RPMI8226 (cell line): ENCODE data around the gene RYR2.
A peak's percentile ranks its signal among the peaks of the same experiment; 100 is the strongest.

ENCODE experiments used
- DNase-seq: peaks from one replicate; pipeline ENCODE4 v3.0.0-alpha.2; 2015

Gene RYR2

DNA sequence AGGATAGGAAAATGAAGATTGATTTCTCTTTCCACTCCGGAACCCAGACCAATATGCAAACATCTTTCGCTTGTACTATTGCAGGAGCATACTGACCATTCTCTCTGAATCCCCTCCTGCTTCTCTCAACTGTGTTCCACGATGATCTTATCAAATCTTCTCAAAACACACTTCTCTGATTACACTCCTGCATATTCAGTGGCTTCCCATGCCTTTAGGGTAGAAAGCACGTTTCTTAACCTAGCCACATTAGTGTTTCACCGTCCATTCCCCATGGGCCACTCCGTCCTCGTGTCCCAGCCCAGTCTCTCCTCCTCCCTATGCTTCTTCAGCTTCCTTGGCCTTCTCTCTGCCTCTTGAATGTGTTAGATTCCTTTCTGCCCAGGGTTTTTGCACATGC lies 650.3 kb downstream of the RYR2 start:
- DNase-seq, result no peak

DNA sequence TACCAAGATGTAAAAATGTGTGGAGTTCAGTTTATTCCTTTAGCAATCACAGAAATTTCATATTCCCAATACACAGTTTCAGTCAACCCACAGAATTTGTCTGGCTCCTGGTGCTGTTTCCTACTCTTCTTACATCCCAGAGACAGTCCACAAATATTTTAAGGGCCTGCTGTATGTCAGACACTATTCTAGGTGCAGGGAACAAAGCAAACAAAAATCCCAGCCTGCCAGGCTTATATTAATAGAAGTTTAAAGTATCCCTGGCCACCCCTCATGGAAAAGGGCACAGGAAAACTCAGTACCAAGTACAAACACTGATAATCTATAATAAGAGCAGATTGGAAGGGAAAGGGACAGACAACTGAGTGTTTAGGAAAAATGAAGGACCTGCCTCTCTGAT lies 653.9 kb downstream of the RYR2 start:
- no peak for DNase-seq

DNA sequence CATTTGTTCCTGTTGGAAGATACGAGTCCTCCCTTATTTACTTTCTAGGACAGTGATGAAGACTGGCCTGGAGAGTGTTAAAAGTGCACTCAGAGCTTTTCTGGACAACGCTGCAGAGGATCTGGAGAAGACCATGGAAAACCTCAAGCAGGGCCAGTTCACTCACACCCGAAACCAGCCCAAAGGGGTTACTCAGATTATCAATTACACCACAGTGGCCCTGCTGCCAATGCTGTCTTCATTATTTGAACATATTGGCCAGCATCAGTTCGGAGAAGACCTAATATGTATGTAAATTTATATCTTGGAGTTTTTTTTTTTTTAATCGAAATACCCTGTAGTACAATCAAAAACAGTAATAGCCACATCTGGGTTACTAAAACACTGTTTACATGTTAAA lies 658.2 kb downstream of the RYR2 start:
- no peak for DNase-seq

DNA sequence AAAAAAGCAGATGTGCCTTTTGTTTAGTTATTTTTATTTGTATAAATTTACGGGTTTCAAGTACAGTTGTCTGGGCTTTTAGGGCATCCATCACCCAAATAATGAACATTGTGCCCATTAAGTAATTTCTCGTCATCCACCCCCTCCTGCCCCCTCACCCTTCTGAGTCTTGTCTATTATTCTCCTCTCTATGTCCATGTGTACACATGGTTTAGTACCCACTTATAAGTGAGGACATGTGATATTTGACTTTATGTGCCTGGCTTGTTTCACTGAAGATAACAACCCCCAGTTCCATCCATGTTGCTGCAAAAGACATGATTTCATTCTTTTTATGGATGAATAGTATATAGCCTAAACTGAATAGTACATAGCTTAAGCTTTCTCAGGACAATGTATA lies 659.5 kb downstream of the RYR2 start:
- DNase-seq, result no peak

GRCh38 chr1:237702161-237702560 lies 660.2 kb downstream of the RYR2 start:
- DNase-seq, result no peak

DNA sequence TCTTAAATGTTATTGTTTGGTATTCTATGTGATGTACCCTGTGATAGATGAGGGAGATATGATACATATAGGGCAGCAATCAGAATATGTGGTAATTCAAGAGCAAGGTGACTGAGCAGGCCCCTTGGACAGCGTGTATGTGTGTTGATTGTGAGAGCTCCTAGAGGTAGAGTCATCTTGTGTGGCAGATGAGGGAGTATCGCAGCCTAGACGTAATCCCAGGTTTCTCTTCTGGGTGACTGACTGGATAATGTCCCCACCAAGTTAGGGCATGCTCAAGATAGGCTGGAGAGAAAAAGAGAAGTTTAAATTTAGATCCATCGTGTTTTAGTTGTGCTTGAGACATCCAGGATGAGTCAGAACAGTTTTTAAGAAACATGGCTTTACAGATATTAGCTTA lies 663.5 kb downstream of the RYR2 start:
- DNase-seq, result no peak

- no peak for DNase-seq
These were observed 667.4 kb downstream of the RYR2 start for GRCh38 chr1:237709355-237709754.

GRCh38 chr1:237711281-237711680 lies 669.3 kb downstream of the RYR2 start:
- no peak for DNase-seq

- no peak for DNase-seq
These were observed 670.1 kb downstream of the RYR2 start for GRCh38 chr1:237712082-237712481.

GRCh38 chr1:237712586-237713157 lies 670.7 kb downstream of the RYR2 start:
- DNase-seq, result no peak

GRCh38 chr1:237713916-237714315 lies 671.9 kb downstream of the RYR2 start:
- peak; percentile 30 for DNase-seq

GRCh38 chr1:237717106-237717505 lies 675.1 kb downstream of the RYR2 start:
- DNase-seq, result no peak

DNA sequence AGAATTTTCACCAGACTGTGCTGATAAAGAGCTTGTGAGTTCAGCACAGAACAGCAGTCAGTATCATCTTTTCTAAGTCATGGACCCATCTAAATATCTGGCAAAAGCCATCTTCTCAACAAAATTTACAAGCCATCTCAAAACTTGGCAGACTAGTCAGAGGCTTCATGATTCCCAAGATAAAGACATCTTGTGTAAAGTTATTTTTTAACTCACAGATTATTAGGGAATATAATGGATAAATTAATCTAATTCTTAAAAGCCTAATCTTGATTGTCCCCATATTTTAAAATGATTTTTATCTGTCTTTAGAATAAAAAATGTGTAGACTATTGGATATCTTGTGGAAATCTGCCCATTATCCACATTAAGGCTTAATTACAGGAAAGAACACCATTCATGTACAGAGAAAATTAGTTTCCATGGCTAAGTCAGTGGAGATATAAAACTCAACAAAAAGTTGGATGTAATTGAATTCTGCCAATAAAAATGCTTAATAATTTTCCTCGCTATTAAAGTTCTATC lies 688.9 kb downstream of the RYR2 start:
- DNase-seq, result no peak

GRCh38 chr1:237732657-237733056 lies 690.7 kb downstream of the RYR2 start:
- DNase-seq, result no peak

- peak; percentile 19 for DNase-seq
These were observed 694.5 kb downstream of the RYR2 start for GRCh38 chr1:237736372-237737029.

DNA sequence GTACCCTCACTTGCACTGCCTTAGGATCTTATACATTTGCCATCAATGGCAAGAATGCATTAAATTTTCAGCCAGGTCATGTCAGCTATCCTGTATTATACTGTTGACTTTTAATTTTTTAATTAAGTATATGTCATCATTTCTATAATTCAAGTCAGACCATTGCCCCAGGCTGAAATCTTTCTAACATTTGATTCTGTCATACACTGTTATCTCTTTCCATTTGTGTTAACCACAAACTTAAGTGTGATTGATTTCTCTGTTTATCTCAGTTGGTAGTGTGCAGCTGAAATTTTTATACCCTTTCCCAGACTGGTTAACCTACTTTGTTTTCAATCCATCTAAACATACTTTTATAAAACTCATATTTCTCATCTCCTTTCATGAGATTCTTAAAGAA lies 695.5 kb downstream of the RYR2 start:
- DNase-seq, result no peak

GRCh38 chr1:237737938-237738610 lies 696.1 kb downstream of the RYR2 start:
- DNase-seq, result no peak

DNA sequence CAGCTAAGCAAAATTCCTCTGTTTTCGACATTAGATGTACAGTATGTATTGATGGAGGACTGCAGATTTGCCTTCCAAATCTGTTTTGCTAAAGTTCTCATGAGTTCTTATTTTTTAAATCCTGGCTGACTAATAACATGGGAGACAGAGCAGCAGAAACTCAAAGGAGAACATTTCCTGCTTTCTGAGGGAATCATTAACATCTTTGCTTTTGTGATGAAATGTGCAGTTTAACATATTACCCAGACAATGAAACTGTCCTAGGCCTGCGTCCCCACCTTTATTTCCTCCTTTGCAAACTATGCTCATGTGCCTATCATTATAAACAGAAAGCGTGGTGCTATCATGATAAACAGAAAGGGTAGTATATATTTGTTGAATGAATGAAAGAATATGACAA lies 698.9 kb downstream of the RYR2 start:
- no peak for DNase-seq

- DNase-seq, result no peak
These were observed 703.6 kb downstream of the RYR2 start for GRCh38 chr1:237745545-237745944.

GRCh38 chr1:237748171-237748960 lies 706.4 kb downstream of the RYR2 start:
- no peak for DNase-seq

DNA sequence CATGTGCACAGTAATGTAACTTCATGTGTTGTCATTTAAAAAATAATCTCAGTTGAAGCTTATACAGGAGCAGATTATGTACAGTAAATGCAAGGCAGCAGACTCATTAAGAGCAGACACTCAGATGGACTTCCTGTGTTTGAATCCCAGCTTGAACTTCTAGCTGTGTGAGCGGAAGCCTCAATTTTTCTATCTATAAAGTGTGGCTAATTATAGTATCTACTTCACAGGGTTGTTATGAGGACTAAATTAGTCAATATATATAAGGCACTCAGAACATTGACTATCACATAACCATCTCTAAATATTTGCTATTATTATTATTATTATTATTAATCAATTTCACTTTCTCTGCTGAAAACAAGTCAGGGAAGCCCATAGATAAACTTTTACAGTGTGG lies 707.1 kb downstream of the RYR2 start:
- no peak for DNase-seq

- DNase-seq, result no peak
These were observed 709.1 kb downstream of the RYR2 start for GRCh38 chr1:237751090-237751489.

GRCh38 chr1:237754627-237755026 lies 712.6 kb downstream of the RYR2 start:
- no peak for DNase-seq
